ENCODE results near the gene SRPK3. TPM values are rescaled to one million over a fixed set of nuclear protein-coding genes. Genes with fewer than 3 reads are reported as not detected.
"Not testable (repeated sequence)": the region's sequence is repeated elsewhere in the genome, so short reads cannot be mapped to it uniquely, and the experiment has no call there.

The SRPK3 gene
- total RNA-seq: 5.8 TPM

- no peak for DNase-seq (ENCODE audit: low spot score)
These were observed at the start of gene SRPK3 for GRCh38 chrX:153780678-153781427. Gene SRPK3 (plus strand): TSS chrX:153781041. CDS start chrX:153781087, 46 bp downstream.

DNA sequence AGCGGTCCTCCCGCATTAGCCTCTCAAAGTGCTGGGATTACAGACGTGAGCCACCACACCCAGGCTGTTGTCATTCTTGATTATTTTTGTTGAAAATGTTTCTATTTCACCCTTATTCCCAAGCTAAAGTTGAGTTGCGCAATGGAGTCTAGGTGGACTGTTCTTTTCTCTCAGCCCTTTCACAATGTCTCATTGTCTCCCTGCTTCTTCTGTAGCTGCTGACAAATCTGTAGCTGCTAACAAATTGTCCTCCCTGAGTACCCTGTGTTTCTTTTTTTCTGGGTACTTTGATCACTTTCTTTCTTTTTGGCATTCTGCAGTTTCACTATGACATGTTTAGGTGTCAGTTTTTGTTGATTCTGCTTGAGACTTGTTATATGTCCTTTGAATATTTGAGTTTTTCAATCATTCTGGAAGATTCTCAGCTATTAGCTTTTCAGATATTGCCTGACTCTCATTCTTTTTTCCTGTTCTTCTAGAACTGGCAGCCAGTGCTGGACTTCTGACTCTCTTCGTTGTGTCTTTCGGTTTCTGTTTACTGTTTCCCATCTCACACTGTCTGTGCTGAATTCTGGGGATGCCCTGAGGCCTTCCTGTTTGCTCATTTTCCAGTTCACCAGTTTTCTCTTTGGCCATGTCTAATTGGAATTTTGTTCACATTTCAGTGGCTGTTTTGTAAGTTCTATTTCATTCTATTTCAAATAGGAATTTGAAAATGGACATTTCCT, 49.6 kb upstream of the SRPK3 start:
- DNase-seq (ENCODE audit: low spot score): no peak

- no peak for DNase-seq (ENCODE audit: low spot score)
These were observed 49.0 kb upstream of the SRPK3 start for GRCh38 chrX:153731845-153732215.

GRCh38 chrX:153732401-153732800, 48.4 kb upstream of the SRPK3 start:
- no peak for DNase-seq (ENCODE audit: low spot score)

GRCh38 chrX:153733651-153734240, 47.1 kb upstream of the SRPK3 start:
- no peak for DNase-seq (ENCODE audit: low spot score)

GRCh38 chrX:153734871-153735270, 46.0 kb upstream of the SRPK3 start:
- no peak for DNase-seq (ENCODE audit: low spot score)

GRCh38 chrX:153735274-153735673, 45.6 kb upstream of the SRPK3 start:
- no peak for DNase-seq (ENCODE audit: low spot score)

DNA sequence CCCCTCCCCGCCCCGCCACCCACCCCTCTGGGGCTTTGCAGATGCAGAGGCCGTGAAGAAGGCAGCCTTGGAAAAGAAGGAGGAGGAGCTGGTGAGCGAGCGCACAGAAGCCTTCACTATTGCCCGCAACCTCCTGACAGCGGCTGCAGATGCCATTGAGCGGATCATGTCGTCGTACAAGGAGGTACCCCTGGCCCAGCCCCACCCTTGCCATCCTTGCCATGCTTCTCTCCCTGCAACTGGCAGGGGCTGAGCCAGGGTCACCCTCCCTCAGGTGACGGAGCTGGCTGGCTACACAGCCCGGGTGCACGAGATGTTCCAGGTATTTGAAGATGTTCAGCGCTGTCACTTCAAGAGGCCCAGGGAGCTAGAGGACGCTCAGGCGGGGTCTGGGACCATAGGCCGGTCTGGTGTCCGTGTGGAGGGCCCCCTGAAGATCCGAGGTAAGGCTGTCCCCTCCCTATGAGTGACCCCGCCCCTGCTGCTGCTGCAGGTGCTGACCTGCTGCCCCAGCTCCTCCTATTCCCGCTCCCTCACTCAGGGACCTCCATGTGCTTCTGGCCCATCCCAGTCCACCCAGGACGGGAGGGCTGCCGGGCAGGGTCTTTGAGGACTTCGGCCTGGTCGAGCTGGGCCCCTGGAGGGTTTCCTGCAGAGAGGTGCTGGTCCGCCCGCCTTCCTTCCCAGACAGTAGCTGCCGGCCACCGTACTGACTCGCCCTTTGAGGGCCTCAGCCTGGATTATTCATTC, 44.6 kb upstream of the SRPK3 start:
- DNase-seq (ENCODE audit: low spot score): no peak

- DNase-seq (ENCODE audit: low spot score): no peak
These were observed 43.9 kb upstream of the SRPK3 start for GRCh38 chrX:153736871-153737441.

DNA sequence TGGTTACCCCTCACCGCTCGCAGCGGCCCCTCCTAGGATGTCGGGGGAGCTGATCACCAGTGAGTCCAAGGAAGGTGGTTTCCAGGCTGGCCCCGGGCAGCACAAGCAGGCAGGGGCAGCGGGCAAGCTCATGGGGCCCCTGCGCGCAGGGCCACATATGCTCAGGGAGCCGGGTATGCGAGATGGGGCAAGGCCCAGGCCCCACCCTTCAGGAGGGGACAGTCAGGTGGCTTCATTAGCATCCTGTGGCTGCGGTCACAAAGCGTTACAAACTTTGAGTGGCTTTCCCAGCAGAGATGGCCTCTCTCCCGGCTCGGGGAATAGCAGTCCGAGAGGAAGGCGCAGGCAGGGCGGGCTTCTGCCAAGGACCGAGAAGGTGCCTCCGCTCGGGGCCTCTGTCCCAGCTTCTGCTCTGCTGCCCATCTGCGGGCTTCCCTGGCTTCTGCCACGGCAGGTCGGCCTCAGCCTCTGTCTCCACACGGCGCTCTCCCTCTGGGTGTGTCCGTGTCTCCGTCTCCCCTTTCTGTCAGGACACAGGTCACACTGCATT, 42.7 kb upstream of the SRPK3 start:
- DNase-seq (ENCODE audit: low spot score): no peak

DNA sequence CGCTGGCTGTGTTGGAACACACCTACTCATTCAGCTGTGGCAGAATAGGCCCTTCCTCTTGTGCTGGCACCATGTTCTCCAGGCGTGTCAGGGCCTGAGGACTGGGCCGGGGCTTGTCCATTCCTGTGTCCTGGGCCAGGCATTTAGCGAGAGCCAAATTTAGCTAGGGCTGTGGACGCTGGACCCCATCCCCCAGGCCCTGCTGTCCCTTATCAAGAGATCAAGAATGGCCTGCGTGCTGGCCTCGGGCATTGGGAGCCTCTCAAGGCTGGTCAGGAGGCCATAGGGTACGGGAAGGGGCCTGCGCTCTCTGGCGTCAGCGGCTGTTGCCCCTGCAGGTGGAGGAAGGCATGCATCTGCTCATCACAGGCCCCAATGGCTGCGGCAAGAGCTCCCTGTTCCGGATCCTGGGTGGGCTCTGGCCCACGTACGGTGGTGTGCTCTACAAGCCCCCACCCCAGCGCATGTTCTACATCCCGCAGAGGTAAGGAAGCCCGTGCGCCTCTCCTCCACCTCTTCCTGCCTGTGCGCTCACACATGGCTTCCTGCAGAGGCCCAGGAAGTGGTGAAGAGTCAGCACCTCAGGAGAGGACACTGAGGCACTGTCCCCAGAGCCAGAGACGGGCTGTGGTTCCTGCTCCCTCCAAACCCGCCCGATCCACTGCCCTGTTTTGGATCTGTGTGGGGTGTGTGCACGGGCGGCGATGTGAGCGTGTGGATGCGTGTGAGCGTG, 40.9 kb upstream of the SRPK3 start:
- DNase-seq (ENCODE audit: low spot score): no peak

DNA sequence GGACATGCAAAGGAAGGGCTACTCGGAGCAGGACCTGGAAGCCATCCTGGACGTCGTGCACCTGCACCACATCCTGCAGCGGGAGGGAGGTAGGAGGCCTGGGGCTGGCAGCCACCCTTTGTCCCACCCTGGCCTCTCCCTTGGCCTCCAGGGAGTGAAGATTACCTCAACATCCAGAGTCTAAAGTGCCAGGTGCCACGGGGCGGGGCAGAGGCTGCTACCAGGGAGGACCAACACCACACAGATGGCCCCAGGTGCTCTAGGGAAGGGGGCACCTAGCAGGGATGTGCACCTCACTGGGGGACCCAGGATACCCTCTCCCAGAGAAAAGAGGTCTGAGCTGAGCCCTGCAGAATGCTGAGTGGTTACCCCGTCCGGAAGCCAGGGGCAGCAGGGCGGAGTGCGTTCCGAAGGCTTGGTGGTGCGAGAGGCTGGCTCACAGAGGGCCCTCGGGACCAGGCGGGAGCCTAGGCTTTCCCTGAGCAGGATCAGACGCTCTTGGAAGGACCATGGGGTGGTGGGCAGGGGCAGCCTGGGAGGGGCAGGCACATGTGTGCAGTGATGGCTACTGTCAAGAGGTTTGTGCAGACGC, 40.1 kb upstream of the SRPK3 start:
- no peak for DNase-seq (ENCODE audit: low spot score)

- no peak for DNase-seq (ENCODE audit: low spot score)
These were observed 39.4 kb upstream of the SRPK3 start for GRCh38 chrX:153741446-153741845.

- not testable (repeated sequence) for DNase-seq (ENCODE audit: low spot score)
These were observed 38.7 kb upstream of the SRPK3 start for GRCh38 chrX:153742111-153742510.

DNA sequence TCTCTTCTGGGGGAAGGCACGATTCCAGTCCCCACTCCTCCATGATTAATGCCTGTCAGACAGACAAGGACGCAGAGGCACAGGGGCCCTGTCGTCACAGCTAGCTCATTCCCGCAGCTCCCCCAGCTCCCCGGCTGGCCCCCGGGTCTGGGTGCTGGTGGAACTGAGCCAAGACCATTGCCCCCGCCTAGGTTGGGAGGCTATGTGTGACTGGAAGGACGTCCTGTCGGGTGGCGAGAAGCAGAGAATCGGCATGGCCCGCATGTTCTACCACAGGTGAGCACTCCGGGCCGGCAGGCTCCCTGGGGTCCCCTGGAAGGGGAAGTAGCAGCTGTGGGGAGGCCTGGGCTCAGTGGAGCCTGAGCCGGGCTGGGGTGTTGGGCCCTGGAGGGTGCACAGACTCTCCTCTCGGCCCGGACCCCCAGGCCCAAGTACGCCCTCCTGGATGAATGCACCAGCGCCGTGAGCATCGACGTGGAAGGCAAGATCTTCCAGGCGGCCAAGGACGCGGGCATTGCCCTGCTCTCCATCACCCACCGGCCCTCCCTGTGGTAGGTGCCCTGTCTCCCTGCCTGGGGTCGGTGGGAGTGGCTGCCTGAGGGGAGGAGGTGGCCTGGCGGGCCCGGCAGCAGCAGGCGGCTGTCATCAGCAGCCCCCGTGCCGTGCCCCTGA, 37.9 kb upstream of the SRPK3 start:
- not testable (repeated sequence) for DNase-seq (ENCODE audit: low spot score)

DNA sequence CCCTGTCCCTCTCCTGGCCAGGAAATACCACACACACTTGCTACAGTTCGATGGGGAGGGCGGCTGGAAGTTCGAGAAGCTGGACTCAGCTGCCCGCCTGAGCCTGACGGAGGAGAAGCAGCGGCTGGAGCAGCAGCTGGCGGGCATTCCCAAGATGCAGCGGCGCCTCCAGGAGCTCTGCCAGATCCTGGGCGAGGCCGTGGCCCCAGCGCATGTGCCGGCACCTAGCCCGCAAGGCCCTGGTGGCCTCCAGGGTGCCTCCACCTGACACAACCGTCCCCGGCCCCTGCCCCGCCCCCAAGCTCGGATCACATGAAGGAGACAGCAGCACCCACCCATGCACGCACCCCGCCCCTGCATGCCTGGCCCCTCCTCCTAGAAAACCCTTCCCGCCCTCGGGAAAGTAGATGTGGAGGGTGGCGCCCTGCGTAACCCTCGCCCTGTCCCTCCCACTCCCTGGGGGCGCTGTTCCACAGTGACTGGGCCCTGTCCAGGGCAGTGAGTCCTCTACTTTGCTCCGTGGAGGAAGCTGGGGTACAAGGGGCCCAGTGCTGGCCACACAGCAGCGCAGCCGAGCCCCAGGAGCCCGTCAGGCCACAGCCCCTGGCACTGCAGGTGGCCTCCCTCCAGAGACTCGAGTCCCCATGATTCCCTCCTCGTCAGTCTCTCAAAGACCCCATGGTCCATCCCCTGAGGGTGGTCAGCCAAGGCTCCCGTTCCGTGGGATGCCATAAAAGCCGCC, 37.2 kb upstream of the SRPK3 start:
- peak; percentile 80 for DNase-seq (ENCODE audit: low spot score)

DNA sequence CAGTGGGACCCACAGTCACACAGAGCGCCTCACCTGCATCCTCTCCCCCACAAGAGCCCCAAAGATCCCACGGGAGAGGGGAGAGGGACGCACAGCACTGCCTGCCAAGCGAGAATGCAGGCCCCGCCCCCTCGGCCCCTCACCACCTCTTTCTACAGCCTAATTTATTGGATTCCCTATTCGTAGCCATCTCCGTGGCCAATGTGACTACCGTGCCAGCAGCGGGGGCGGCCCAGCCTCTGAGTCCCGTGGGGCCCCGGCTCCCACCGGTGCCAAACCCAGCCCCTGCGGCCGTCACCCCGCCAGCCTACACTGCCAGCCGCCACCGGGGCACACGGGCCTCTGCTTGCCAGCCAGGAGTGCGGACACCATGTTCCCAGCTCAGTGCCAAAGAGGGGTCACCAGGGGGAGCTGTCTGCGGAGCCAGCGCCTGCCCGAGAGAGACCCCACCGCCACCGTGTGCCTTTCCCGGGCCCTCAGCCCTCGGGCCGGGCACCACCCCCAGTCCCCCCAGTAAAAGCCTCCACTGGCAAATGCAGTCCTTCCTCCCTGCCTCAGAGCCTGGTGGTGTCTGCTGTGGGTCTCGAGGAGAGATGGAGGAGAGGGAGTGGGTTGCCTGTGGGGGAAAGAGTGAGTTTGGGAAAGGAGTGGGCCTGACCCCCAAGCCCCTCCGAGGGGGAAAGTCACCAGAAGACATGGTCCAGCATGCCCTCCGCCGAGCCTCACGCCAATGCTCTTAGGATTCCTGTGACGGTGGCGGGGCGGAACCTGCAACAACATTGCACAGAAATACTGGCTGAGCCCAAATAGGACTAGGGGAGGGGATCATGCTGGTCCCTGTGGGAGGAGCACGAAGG, 36.4 kb upstream of the SRPK3 start:
- DNase-seq (ENCODE audit: low spot score): no peak

DNA sequence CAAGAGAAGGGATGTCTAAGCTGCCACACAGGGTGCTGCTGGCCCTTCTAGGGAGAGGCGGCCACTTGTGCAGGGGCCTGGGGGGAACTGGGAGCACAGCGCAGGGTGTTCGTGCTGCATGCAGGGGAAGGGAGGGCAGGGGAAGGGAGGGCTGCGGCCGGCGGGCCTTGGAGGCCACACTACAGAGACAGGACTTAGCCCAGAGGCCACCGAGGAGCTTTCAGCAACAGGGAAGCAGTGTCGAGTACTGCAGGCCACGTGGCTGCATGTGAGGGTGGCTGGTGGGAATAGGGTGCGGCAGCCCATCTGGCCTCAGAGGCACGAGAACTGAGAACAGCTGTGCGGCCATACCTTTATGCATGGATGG, 35.8 kb upstream of the SRPK3 start:
- DNase-seq (ENCODE audit: low spot score): not testable (repeated sequence)

Data from mucosa of gallbladder (tissue), 1 donor.